ENCODE measurements around the gene CES5A. TPM values are rescaled to one million over a fixed set of nuclear protein-coding genes. Genes with fewer than 3 reads are reported as not detected.
"Not testable (repeated sequence)": the region's sequence is repeated elsewhere in the genome, so short reads cannot be mapped to it uniquely, and the experiment has no call there.

The CES5A gene
- total RNA-seq, 1 donor from 2014 or later = not detected

DNA sequence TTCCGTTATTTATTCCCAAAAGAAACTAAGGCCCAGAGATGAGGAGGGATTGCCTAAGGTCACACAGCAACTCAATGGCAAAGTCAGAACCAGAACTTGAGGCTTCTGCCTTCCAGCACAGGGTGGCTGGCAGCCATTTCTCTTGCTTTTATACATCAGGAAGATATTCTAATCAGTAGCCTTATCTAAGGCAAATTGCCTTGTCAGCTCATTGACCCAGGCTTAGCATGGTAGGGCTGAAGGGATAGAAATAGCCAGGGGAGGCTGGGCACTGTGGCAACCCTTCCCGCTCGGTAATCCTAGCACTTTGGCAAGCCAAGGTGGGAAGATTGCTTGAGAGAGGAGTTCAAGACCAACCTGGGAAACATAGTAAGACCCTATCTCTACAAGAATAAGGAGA lies 40.0 kb downstream of the CES5A start:
- H3K27ac Mint-ChIP-seq; intact Hi-C loops (cut with micrococcal nuclease); H3K27me3 Mint-ChIP-seq (ENCODE audit: insufficient read depth): not testable (repeated sequence)

DNA sequence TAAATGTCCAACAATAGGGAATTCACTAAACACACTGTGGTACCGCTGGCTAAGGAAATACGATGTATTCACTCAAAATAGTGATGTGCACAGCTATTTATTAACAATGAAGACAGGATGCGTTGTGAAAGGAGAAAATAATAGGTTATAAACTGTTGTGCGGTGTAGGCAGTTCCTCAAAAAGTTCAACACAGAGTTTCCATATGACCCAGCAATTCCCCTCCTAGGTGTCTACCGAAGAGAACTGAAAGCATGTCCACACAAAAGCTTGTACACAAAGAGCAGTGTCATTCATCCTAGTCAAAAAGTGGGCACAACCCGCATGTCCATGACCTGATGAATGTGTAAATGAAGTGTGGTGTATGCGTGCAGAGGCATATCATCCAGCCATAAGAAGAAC lies 41.1 kb downstream of the CES5A start:
- intact Hi-C loops (cut with micrococcal nuclease) = no loop called here

More for the DNA sequence above, 40.0 kb downstream of the CES5A start:
- not testable (repeated sequence) for H3K4me1 Mint-ChIP-seq (ENCODE audit: low read depth); DNase-seq (ENCODE audit: low spot score); H3K36me3 Mint-ChIP-seq (ENCODE audit: low read depth); H3K4me3 Mint-ChIP-seq; H3K9me3 Mint-ChIP-seq

DNA sequence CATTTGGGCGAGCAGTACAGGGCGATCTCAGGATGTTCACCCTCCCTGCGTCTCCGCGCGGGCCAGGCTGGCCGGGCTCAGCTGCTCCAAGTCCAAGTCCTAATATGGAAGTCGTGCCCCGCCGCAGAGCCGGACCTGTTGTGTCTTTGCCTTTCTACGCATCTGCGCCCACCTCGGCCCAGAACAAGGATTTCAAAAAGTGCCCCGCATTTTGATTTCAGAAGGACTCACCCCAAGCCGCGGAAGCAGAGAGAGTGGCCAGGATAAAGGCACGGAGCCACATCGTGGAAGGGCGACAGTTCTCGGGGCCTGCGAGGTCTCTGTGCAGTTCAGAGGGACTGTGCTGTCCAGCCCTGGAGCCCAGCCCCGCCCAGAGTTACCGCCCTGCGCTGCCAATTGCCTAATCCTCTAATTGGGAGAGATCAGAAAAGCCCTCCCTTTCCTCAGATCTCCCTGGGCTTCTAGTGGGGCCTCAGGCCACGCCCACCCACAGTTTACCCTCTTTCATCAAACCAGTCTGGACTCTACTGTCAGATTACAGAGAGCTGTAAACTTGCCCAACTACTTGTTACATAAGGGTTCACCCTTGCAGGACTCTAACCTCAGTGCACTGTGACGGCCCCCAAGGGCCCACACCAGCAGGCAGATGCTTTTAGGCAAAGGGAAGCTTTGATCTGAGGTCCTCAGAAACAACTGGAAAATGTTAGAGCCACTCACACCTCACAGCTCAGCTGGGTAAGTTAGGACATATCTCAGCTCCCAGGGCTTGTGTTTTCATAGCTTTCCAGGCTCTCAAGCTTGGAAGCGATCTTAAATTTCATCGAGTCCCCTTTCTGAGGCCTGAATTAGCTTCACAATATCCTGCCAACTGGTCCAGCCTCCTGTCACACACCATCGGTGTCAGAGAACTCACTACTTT lies 42.1 kb downstream of the CES5A start, which contains the start of gene CES1:
Gene CES1 (minus strand): TSS at position 324 of the 919 bp plus-strand sequence. CDS start 41 bp downstream, at position 283.
- intact Hi-C loops (cut with micrococcal nuclease) = no loop called here
- Mint-ChIP-seq H3K27ac (no peak within 1 kb of the TSS), H3K36me3 (ENCODE audit: low read depth) (no peaks in the 10 kb centered on the region), H3K4me3 (no peak within 1 kb of the TSS), H3K27me3 (ENCODE audit: insufficient read depth) (peaks cover 3% of the 10 kb centered on the region), H3K9me3 (no peaks in the 10 kb centered on the region), H3K4me1 (ENCODE audit: low read depth) (no peaks in the 10 kb centered on the region)
- no peak for DNase-seq (ENCODE audit: low spot score)

More for the DNA sequence above, 41.1 kb downstream of the CES5A start:
- Mint-ChIP-seq H3K36me3 (ENCODE audit: low read depth) (no peaks in the 10 kb centered on the region), H3K4me3 (no peak overlapping the region), H3K9me3 (no peaks in the 10 kb centered on the region), H3K27me3 (ENCODE audit: insufficient read depth) (peaks cover 6% of the 10 kb centered on the region), H3K4me1 (ENCODE audit: low read depth) (no peaks in the 10 kb centered on the region), H3K27ac (no peak overlapping the region)
- no peak for DNase-seq (ENCODE audit: low spot score)

DNA sequence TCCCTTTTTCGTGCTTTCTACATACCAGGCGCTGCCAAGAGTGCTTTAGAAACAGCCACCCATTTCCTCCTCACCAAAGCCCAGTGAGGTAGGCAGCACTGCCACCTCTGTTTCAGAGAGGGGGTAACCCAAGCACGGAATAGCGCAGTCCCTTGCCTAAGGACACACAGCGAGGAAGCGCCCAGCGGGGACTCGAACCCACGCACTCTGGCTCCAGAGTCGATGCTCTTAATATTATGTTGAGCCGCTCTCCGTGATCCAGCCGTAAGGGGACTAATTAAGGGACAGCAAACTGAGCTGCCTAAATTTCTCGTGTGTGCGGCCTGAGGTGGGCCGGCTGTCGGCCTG lies 42.8 kb downstream of the CES5A start:
- no peak for DNase-seq (ENCODE audit: low spot score)
- intact Hi-C loops (cut with micrococcal nuclease) = no loop called here
- Mint-ChIP-seq H3K27me3 (ENCODE audit: insufficient read depth) (peaks cover 3% of the 10 kb centered on the region), H3K27ac (no peak overlapping the region), H3K4me3 (no peak overlapping the region), H3K9me3 (no peaks in the 10 kb centered on the region), H3K36me3 (ENCODE audit: low read depth) (no peaks in the 10 kb centered on the region), H3K4me1 (ENCODE audit: low read depth) (no peaks in the 10 kb centered on the region)

DNA sequence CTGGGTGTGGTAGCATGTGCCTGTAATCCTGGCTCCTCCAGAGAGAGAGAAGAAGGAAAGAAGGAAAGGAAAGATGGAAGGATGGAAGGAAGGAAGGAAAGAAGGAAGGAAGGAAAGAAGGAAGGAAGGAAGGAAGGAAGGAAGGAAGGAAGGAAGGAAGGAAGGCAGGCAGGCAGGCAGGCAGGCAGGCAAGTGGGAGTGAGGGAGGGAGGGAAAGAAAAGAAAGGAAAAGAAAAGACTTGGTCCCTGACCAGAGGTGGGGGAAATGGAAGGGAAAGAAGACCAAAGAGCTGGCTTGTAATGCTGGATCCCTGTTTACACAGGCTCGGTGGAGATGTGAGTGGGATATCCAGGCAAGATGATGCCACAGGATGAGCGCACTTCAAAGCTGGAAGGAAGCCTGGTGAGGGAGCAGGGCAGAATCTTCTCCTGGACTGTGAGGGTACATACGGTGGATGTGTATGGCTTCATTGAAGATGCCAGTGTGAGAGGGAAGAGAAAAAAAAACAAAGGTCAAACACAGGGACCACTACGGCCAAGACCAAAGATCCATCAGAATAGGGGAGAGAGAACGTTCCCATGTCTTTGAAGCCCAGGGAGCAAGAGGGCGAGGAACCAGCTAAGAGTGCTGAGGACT lies 44.4 kb downstream of the CES5A start:
- no peaks in the 10 kb centered on the region for H3K4me1 Mint-ChIP-seq (ENCODE audit: low read depth)
- H3K27me3 Mint-ChIP-seq (ENCODE audit: insufficient read depth) = no peaks in the 10 kb centered on the region
- H3K27ac Mint-ChIP-seq = no peak overlapping the region
- H3K36me3 Mint-ChIP-seq (ENCODE audit: low read depth) = no peaks in the 10 kb centered on the region
- intact Hi-C loops (cut with micrococcal nuclease) = no loop called here
- H3K4me3 Mint-ChIP-seq = no peak overlapping the region
- no peak for DNase-seq (ENCODE audit: low spot score)
- H3K9me3 Mint-ChIP-seq = no peaks in the 10 kb centered on the region

DNA sequence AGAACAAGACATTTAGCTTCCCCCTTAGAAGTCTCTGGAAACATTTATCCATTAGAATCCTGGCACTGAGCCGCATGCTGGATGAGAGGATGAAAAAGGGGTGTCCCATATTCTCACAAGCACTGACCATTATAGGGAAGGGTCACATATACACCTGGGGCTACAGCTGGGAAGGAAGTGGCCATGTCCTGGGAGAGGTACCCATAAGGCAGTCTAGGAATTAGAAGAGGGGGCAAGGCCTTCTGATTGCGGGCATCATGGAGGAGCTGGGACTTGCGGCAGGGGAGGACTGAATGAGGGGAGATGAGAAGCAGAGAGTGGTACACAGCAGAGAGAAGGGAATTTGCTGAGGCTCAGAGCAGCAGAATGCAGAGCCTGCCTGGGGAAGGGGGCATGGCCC lies 45.9 kb downstream of the CES5A start:
- H3K4me3 Mint-ChIP-seq; H3K27ac Mint-ChIP-seq; H3K4me1 Mint-ChIP-seq (ENCODE audit: low read depth); DNase-seq (ENCODE audit: low spot score); intact Hi-C loops (cut with micrococcal nuclease); H3K27me3 Mint-ChIP-seq (ENCODE audit: insufficient read depth); H3K36me3 Mint-ChIP-seq (ENCODE audit: low read depth); H3K9me3 Mint-ChIP-seq: not testable (repeated sequence)

DNA sequence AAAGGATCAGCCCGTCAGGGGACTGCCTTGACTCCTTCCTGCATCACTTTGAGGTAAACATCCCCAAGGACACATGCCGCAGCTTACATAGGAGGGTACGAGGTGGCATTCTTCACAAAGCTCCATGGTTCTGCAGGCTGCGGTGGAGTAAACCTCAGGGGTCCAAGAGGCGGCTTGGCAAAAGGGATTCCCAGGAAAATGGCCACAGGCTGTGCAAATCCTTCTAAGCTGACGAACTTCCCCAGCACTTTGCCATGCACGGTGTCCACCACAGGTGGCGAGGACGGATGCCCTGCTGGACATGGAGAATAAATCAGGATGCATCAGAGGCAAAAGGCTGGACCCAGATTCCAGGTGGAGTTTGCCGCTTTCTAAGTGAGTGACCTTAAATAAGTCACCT lies 46.5 kb downstream of the CES5A start:
- Mint-ChIP-seq H3K27ac (no peak overlapping the region), H3K4me1 (ENCODE audit: low read depth) (no peaks in the 10 kb centered on the region), H3K4me3 (no peak overlapping the region), H3K9me3 (no peaks in the 10 kb centered on the region), H3K27me3 (ENCODE audit: insufficient read depth) (no peaks in the 10 kb centered on the region), H3K36me3 (ENCODE audit: low read depth) (no peaks in the 10 kb centered on the region)
- no peak for DNase-seq (ENCODE audit: low spot score)
- intact Hi-C loops (cut with micrococcal nuclease) = no loop called here

DNA sequence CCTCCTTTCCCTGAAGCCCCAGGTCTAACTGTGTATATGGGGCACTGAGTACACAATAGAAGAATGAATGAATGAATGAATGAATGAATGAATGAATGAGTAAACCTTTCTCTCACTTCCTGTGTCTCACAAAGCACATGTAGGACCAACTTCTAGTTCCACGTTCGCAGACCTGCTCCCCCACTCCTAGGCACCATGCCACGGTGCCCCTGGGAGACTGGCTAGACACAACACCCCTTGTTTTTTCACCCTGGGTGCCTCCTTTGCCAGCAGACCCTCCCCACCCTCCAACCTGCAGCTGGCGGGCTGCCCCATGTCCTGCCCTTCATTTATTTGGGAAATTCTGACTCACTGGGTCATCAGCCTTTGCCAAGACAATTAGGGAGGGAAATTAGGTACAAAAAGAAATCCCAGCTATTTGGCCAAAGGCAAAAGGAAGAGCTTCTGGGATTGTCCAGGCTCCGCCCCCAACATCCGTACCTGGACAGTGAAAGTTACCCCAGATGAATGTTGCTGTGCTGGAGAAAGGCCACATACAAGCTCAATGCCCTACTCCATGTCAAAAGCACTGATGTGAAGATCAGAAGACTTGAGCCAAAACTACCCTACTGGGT lies 50.0 kb downstream of the CES5A start:
- Mint-ChIP-seq H3K9me3 (no peaks in the 10 kb centered on the region), H3K4me1 (ENCODE audit: low read depth) (no peaks in the 10 kb centered on the region), H3K27me3 (ENCODE audit: insufficient read depth) (peaks cover 2% of the 10 kb centered on the region), H3K36me3 (ENCODE audit: low read depth) (no peaks in the 10 kb centered on the region), H3K4me3 (no peak overlapping the region), H3K27ac (no peak overlapping the region)
- no peak for DNase-seq (ENCODE audit: low spot score)
- intact Hi-C loops (cut with micrococcal nuclease) = no loop called here

DNA sequence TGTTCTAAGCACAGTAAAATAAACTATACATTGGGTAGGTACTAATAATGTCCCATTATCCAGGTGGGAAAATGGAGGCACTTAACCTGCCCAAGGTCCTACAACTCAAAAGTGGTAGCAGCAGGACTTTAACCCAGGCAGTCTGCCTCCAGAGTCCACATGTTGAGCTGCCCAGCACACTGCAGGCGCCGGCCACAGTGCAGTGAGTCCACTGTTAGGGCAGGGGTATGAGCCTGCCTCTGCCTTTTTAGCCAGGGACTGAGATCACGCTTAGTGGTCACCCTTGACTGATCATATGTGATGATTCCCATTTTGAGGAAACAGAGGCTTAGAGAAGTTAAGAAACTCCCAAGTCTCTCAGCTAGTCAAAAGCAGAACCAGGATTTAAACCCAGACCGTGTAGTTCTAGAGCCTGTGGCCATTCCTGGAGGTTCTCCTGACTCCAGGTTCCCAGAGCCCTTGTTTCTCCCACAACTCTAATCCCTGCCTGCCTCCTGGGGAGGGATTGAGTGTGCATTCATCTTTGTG lies 50.6 kb downstream of the CES5A start:
- no peaks in the 10 kb centered on the region for H3K9me3 Mint-ChIP-seq
- intact Hi-C loops (cut with micrococcal nuclease) = no loop called here
- H3K36me3 Mint-ChIP-seq (ENCODE audit: low read depth) = no peaks in the 10 kb centered on the region
- DNase-seq (ENCODE audit: low spot score) = no peak
- no peaks in the 10 kb centered on the region for H3K4me1 Mint-ChIP-seq (ENCODE audit: low read depth)
- H3K27ac Mint-ChIP-seq = no peak overlapping the region
- peaks cover 2% of the 10 kb centered on the region for H3K27me3 Mint-ChIP-seq (ENCODE audit: insufficient read depth)
- H3K4me3 Mint-ChIP-seq = no peak overlapping the region

DNA sequence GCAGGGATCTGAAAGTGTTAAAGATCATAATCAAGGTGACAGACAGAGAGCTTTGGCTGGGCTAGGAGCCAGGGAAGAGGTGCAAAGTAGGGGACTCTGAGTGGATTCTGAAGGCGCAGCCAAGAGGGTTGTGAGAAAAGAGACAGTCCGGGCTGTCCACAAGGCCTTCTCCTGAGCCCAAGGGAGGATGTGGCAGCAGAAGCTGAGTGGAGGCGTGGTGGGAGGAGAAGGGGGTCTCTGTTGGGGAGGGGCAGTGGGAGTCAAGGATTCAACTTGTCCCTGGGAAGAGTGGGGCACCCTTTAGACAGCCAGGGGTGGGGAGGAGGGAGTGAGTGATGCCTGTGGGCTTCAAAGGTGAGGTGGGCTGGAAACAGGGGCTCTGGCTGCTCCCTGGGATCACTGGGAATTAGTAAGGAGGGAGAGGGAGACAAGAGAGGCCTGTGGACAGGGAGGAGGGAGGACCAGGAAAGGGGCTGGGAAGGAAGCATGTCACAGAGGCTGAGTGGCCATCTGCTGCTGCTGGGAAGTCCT lies 52.8 kb downstream of the CES5A start:
- no peak for DNase-seq (ENCODE audit: low spot score)
- H3K9me3 Mint-ChIP-seq = no peaks in the 10 kb centered on the region
- H3K27me3 Mint-ChIP-seq (ENCODE audit: insufficient read depth) = peaks cover 2% of the 10 kb centered on the region
- no peak overlapping the region for H3K4me3 Mint-ChIP-seq
- no peaks in the 10 kb centered on the region for H3K4me1 Mint-ChIP-seq (ENCODE audit: low read depth)
- H3K27ac Mint-ChIP-seq = no peak overlapping the region
- intact Hi-C loops (cut with micrococcal nuclease) = no loop called here
- H3K36me3 Mint-ChIP-seq (ENCODE audit: low read depth) = no peaks in the 10 kb centered on the region

DNA sequence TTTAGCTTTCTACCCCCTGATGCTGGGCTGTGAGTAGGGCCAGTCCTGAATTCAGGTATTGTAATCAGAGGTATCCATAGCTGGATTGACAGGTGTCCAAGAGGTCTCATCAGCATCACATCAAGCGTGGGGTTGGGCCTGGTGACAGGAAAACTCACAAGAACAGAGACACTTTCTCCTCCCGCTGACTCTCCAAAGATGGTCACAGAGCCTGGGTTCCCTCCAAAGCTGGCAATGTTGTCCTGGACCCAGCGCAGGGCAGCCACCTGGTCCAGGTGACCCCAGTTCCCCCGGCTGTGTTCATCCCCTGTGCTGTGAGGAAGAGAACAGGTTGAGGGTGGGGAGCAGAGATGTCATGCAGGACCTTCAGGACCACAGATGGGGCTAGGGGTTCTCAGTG lies 54.0 kb downstream of the CES5A start:
- H3K36me3 Mint-ChIP-seq (ENCODE audit: low read depth) = no peaks in the 10 kb centered on the region
- H3K4me1 Mint-ChIP-seq (ENCODE audit: low read depth) = no peaks in the 10 kb centered on the region
- H3K27me3 Mint-ChIP-seq (ENCODE audit: insufficient read depth) = peaks cover 2% of the 10 kb centered on the region
- no peak overlapping the region for H3K4me3 Mint-ChIP-seq
- no peak for DNase-seq (ENCODE audit: low spot score)
- H3K9me3 Mint-ChIP-seq = no peaks in the 10 kb centered on the region
- intact Hi-C loops (cut with micrococcal nuclease) = no loop called here
- no peak overlapping the region for H3K27ac Mint-ChIP-seq

DNA sequence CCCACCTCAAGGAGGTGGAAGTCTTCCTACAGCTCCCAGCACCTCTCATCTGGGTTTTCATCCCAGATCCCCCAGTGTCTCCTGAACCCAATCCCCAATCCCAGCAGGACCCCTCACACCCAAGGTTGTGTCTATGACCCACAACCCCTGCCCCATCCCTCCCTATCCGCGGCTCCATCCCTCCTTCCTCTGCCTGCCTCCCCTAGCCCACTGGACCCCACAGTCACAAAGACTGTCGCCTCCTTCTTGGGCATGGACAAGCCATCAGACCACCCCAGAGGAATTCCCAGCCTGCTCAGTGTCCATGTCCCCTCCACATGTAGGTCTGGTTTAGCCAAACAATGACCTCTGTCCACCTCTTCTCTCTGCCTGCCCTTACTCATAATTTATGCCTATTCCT lies 54.6 kb downstream of the CES5A start:
- Mint-ChIP-seq H3K36me3 (ENCODE audit: low read depth) (no peaks in the 10 kb centered on the region), H3K27me3 (ENCODE audit: insufficient read depth) (peaks cover 2% of the 10 kb centered on the region), H3K9me3 (no peaks in the 10 kb centered on the region), H3K4me1 (ENCODE audit: low read depth) (no peaks in the 10 kb centered on the region), H3K27ac (no peak overlapping the region), H3K4me3 (no peak overlapping the region)
- intact Hi-C loops (cut with micrococcal nuclease) = no loop called here
- no peak for DNase-seq (ENCODE audit: low spot score)
